Duodenal mucosa (tissue), 2 donors: Measurements from ENCODE around the gene CYYR1.

ENCODE experiments used
- H3K27ac ChIP-seq: one replicate; pipeline ENCODE4 v1.7.0; 2013; ENCODE audit warnings: low read depth, low read length
- H3K27me3 ChIP-seq, 2 donors: one replicate each; pipeline ENCODE4 v1.7.0; 2013; ENCODE audit warnings: low read length in 2 of 2, control low read depth in 1 of 2; ENCODE audit not compliant: insufficient read depth in 2 of 2, control insufficient read depth in 1 of 2
- H3K36me3 ChIP-seq, 2 donors: one replicate each; pipeline ENCODE4 v1.7.0; 2013; ENCODE audit warnings: low read length in 2 of 2, control low read depth in 1 of 2; ENCODE audit not compliant: insufficient read depth in 2 of 2, control insufficient read depth in 1 of 2
- H3K4me1 ChIP-seq, 2 donors: one replicate each; pipeline ENCODE4 v1.7.0; 2013; ENCODE audit warnings: low read length in 2 of 2, control low read depth in 1 of 2; ENCODE audit not compliant: insufficient read depth in 2 of 2, control insufficient read depth in 1 of 2
- H3K4me3 ChIP-seq, 2 donors: one replicate each; pipeline ENCODE4 v1.7.0; 2013; ENCODE audit warnings: low read length in 2 of 2, low read depth in 1 of 2
- H3K9ac ChIP-seq, 2 donors: one replicate each; pipeline ENCODE4 v1.7.0; 2013; ENCODE audit warnings: low read length in 2 of 2, low read depth in 1 of 2
- H3K9me3 ChIP-seq, 2 donors: one replicate each; pipeline ENCODE4 v1.7.0; 2013; ENCODE audit warnings: low read length in 2 of 2, control low read depth in 1 of 2; ENCODE audit not compliant: control insufficient read depth in 1 of 2

CYYR1 gene

DNA sequence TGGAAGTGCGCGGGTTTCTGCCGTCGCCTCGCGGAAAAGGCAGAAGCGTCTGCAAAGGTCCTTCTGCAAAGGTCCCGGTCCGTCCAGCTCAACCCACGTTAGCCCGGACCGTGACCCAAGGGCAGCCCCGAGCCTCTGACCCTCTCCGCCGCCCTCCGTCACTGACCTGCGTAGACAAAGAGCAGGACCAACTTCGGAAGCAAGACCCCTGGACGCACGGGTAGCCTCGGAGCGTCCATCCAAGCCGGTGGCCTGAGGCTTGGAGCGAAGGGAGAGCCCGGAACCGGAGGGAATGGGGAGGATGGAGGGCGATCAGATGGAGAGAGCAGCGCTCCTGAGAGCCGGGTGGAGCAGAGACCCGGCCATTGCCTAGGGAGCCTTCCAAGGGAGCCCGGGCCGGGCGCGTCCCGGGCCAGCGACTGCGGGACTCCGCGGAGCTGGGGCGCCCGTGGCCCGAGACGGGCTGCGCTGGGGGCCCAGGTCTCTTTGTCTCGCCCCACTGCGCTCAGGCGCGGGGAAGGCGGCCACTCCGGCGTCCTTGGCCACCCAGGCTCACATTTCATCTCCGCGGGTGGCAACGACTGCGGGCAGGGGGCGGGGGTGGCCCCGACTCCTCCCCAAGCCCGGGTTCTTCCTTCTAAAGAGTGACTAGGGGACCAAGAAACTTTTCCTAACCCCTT, at the start of gene CYYR1:
CYYR1 (minus strand) TSS at position 585 of the 680 bp plus-strand sequence; CDS start at position 239, 346 bp downstream.
- Histone ChIP-seq H3K27ac (no peak within 1 kb of the TSS), H3K4me1 (no peaks in the 10 kb centered on the region), H3K9me3 (peaks cover 0 to 4% of the 10 kb centered on the region in 2 donors), H3K36me3 (no peaks in the 10 kb centered on the region), H3K27me3 (no peaks in the 10 kb centered on the region), H3K9ac (no peak within 1 kb of the TSS), H3K4me3 (peak within 1 kb of the TSS; percentile 3 to 34)

DNA sequence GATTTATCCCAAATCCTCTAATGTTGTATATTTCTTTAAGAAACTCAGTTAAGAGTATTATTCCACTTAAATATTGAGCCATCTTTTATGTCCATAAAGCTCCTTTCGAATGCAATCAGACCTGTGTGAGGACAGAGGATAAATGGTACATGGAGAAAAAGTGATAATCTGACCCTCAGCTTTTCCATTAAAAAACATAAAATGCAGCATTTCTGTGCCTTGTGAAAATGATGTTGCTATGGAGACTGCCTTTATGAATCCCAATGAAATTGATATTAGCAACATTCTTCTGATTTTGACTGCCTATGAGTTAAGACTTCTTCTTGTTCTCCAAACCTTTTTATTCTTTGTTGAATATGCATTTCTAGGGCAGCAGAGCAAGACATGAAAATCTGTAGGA, 44.1 kb upstream of the CYYR1 start:
- Histone ChIP-seq H3K4me1 (no peaks in the 10 kb centered on the region), H3K27ac (no peak overlapping the region)

DNA sequence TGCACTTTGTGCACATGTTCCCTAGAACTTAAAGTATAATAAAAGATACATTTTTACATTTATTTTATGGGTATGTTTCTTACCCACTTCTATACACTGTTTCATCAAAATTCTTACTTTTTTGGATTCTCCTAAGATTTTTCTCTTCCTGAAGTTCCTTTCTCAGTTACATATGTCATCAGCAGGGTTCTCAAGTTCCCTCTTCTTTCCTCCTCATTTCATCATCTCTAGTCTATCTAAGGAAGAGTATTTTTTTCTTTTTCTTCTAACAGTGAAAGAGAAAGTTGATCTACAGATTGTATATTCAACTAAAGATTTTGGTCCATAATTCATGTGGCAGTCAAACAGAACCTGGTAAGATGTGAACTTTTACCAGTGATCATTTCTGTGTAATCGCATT, 41.2 kb upstream of the CYYR1 start:
- H3K27ac ChIP-seq = no peak overlapping the region
- no peaks in the 10 kb centered on the region for H3K4me1 ChIP-seq
- no peaks in the 10 kb centered on the region for H3K9me3 ChIP-seq
- H3K27me3 ChIP-seq = no peaks in the 10 kb centered on the region
- no peak overlapping the region for H3K4me3 ChIP-seq
- no peak overlapping the region for H3K9ac ChIP-seq
- H3K36me3 ChIP-seq = no peaks in the 10 kb centered on the region

More for the DNA sequence above, 44.1 kb upstream of the CYYR1 start:
- Histone ChIP-seq H3K27me3 (no peaks in the 10 kb centered on the region), H3K9ac (no peak overlapping the region), H3K36me3 (no peaks in the 10 kb centered on the region), H3K9me3 (no peaks in the 10 kb centered on the region), H3K4me3 (no peak overlapping the region)

DNA sequence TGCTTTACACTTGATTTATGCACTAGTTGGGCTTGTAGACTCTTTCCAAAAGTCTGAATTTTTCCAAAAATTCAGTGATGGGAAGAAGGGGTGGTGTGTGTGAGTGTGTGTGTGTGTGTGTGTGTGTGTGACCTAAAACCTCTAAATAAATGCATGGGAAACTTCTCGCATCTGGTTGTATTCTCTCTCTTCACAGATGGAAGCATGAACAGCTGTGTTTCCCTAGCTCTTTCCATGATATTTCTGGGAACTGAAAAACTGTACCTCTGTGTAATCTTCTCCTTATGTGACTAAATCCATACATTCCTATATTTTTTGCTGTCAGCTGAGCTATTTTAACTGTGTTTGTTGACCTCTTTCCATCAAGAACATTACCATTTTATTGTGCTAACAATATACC, 26.2 kb upstream of the CYYR1 start:
- Histone ChIP-seq H3K27ac (no peak overlapping the region), H3K27me3 (no peaks in the 10 kb centered on the region), H3K4me1 (no peaks in the 10 kb centered on the region), H3K9me3 (no peaks in the 10 kb centered on the region), H3K4me3 (no peak overlapping the region), H3K9ac (no peak overlapping the region), H3K36me3 (no peaks in the 10 kb centered on the region)

DNA sequence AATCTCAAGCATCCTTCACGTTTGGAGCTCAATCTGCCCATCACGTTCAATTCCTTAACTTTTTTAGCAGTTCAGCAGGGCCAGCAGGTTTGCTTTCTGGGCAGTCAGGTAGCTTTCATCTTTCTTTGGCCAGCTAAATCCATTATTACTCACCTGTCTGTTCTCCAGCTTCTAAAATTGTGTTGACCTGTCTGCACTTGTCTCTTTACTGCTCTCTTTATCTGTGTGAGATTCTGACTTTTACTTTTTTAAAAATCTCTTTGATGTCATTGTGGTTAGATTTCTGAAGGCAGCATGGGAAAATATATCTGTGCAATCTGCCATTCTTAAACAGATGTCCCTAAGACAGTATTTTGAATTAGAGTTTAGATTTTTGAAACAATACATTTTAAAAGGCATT, 24.9 kb upstream of the CYYR1 start:
- Histone ChIP-seq H3K4me1 (no peaks in the 10 kb centered on the region), H3K36me3 (no peaks in the 10 kb centered on the region), H3K27ac (no peak overlapping the region), H3K9me3 (no peaks in the 10 kb centered on the region), H3K4me3 (no peak overlapping the region), H3K27me3 (no peaks in the 10 kb centered on the region), H3K9ac (no peak overlapping the region)

DNA sequence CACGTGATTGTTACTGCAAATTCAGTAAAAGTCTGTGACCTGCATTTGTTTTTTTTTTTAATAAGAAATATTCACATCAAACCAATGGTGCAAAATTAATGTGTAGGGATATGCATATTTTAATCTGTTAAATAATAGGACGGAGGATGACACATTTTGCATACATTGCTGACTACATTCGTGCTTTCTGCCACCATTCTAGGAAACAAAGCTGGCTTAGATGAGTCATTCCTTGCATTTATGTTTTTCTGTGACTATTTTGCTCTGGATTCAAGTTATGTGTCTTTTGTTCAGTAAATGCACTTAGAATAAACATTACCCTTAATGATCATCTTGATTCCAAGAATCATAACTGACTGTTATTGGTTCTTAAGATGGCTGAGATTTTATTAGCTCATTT, 23.9 kb upstream of the CYYR1 start:
- no peak overlapping the region for H3K4me3 ChIP-seq
- no peaks in the 10 kb centered on the region for H3K9me3 ChIP-seq
- H3K9ac ChIP-seq = no peak overlapping the region
- H3K27ac ChIP-seq = no peak overlapping the region
- H3K4me1 ChIP-seq = no peaks in the 10 kb centered on the region
- no peaks in the 10 kb centered on the region for H3K27me3 ChIP-seq
- H3K36me3 ChIP-seq = no peaks in the 10 kb centered on the region

DNA sequence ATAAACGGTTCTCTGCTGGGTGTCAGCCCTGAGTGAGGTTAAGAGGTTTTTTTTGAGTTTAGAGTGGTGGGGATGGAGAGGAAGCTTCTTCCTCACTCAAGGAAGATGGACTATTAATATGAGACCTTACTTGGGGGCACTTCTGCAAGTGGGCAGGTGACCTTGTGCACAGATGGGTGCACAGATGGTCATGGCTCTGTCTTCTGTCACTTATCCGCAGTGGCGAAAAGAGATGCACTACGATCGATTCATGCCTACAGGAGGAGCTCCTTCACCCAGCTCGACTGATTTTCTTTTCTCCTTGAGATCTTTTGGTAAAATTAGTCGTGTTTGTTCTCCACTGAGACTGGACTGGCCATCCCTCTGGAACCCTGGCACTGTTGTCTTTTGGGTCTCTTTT, 22.9 kb upstream of the CYYR1 start:
- H3K4me1 ChIP-seq = no peaks in the 10 kb centered on the region
- no peaks in the 10 kb centered on the region for H3K9me3 ChIP-seq
- no peak overlapping the region for H3K9ac ChIP-seq
- H3K27ac ChIP-seq = no peak overlapping the region
- no peaks in the 10 kb centered on the region for H3K36me3 ChIP-seq
- no peaks in the 10 kb centered on the region for H3K27me3 ChIP-seq
- no peak overlapping the region for H3K4me3 ChIP-seq

DNA sequence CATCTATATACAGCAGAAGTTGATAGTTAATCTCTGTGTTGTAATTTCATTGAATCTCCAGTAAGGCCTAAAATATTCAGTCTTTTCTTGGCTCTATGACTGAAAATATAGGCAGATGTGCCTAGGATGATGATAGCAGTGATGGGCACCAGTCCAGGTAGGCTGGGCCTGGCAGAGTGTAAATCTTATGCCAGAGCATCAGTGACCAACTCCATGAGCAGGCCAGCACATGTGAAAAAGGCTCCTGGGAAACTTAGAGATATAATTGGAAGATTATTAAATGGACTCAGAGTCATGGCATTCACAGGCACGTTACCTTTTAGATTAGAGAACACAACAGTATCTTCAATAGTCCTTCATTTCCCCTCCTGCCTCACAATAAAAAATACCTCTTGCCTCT, 20.7 kb upstream of the CYYR1 start:
- no peaks in the 10 kb centered on the region for H3K27me3 ChIP-seq
- no peak overlapping the region for H3K9ac ChIP-seq
- H3K9me3 ChIP-seq = no peaks in the 10 kb centered on the region
- H3K27ac ChIP-seq = no peak overlapping the region
- H3K4me1 ChIP-seq = no peaks in the 10 kb centered on the region
- H3K36me3 ChIP-seq = no peaks in the 10 kb centered on the region
- H3K4me3 ChIP-seq = no peak overlapping the region

DNA sequence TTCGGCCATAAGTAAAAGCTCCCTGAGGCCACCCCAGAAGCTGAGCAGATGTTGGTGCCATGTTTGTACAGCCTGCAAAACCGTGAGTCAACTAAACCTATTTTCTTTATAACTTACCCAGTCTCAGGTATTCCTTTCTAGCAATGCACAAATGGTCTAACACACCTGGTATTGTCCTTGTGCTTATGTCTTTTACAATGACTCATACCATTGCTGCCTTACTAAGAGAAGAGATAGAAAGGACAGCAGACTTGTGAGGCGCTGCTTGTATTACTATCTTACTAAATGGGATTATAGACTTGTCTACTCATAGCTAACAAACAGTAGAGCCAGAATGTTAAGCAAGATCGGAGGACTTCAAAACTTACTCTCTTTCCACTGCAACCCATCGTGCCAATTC, 18.5 kb upstream of the CYYR1 start:
- Histone ChIP-seq H3K36me3 (no peaks in the 10 kb centered on the region), H3K9ac (no peak overlapping the region), H3K4me1 (no peaks in the 10 kb centered on the region)

DNA sequence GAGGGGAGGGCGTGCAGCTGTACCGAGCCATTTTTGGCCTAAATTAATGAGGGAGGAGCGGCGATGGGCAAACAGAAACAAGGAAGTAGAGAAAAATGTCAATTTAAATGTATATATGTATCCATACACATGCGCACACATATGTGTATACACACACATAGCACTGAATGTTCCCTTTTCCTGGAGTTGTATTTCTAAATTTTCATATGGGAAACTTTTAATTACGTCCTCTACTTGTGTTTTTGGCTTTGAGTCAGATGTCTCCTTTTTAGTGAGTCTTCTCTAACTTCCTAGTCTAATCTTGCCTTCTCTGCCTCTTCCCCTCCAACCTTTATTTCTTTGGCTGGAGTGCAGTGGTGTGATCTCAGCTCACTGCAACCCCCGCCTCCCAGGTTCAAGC, 15.4 kb upstream of the CYYR1 start:
- H3K9ac ChIP-seq = no peak overlapping the region
- H3K27me3 ChIP-seq = no peaks in the 10 kb centered on the region
- H3K4me3 ChIP-seq = no peak overlapping the region
- no peaks in the 10 kb centered on the region for H3K36me3 ChIP-seq
- no peaks in the 10 kb centered on the region for H3K4me1 ChIP-seq
- H3K27ac ChIP-seq = no peak overlapping the region
- no peaks in the 10 kb centered on the region for H3K9me3 ChIP-seq

More for the DNA sequence above, 18.5 kb upstream of the CYYR1 start:
- H3K27me3 ChIP-seq = no peaks in the 10 kb centered on the region
- no peaks in the 10 kb centered on the region for H3K9me3 ChIP-seq
- H3K4me3 ChIP-seq = no peak overlapping the region
- H3K27ac ChIP-seq = no peak overlapping the region
